GM19324 (cell line): Measurements from ENCODE around the gene ITGB1BP1.

Experiments used
- ATAC-seq: cut with Tn5 transposase; IDR thresholded peaks from one replicate; pipeline ENCODE4 v1.9.1; 2021; ENCODE audit warnings: mild to moderate bottlenecking, moderate library complexity; ENCODE audit not compliant: unreplicated experiment, low FRiP score

ITGB1BP1 gene

DNA sequence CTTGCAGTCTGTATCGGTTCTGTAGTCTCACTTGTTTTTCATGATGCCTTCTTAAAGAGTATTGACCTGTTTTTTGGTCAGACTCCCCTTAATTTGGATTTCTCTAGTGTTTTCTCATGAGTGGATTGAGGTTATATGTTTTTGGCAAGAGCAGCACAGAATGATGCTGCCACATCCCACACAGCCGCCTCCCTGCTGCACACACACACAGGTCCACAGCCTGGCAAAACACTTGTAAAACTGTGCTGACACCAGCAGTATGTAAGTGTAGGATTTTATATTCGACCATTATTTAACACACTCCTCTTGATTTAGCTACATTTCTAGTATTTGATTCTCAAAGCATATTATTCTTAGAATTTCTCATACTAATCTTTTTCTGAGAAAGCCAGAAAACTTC lies 68.1 kb downstream of the ITGB1BP1 start:
- no peak for ATAC-seq

DNA sequence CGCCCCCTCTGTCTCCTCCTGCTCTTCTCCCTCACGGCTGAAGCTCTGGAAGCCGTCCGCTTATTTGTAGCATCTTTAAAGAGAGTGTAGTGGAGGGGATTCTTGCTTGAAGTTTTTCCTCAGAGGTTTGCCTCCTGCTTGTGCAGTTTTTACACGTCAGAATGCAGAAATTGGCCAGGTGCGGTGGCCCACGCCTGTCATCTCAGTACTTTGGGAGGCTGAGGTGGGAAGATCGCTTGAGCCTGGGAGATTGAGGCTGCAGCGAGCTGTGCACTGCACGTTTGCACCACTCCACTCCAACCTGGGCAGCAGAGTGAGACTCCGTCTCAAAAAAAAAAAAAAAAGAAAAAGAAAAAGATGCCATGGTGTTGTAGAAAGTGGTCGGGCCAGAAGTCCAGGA lies 69.0 kb downstream of the ITGB1BP1 start:
- no peak for ATAC-seq
